Neural cell (in vitro differentiated cells): Measurements from ENCODE around the gene TENT4B.

Source experiments
- CTCF ChIP-seq: fragments of 450-650 bp; IDR thresholded peaks from 2 replicates; pipeline ENCODE4 v1.5.1; 2014; ENCODE audit warnings: antibody characterized with exemption, mild to moderate bottlenecking, moderate library complexity; ENCODE audit not compliant: poor library complexity, severe bottlenecking
- EP300 ChIP-seq: fragments of 450-650 bp; conservative IDR thresholded peaks from 2 replicates; pipeline ENCODE4 v1.6.1; 2014; ENCODE audit warnings: antibody characterized with exemption, mild to moderate bottlenecking, moderate library complexity; ENCODE audit not compliant: poor library complexity, severe bottlenecking
- EZH2 ChIP-seq: fragments of 200-600, 300-800 bp; shearing (Covaris generic), sonication (generic); IDR thresholded peaks from 2 replicates; pipeline ENCODE4 v1.6.1; 2014; ENCODE audit warnings: antibody characterized with exemption, low read length, borderline replicate concordance, mild to moderate bottlenecking; ENCODE audit not compliant: insufficient read depth, poor library complexity, severe bottlenecking
- POLR2AphosphoS5 ChIP-seq: IDR thresholded peaks from 2 replicates; pipeline ENCODE4 v1.6.1; 2012
- RAD21 ChIP-seq: fragments of 450-650 bp; conservative IDR thresholded peaks from 2 replicates; pipeline ENCODE4 v1.6.1; 2014; ENCODE audit warnings: antibody characterized with exemption, mild to moderate bottlenecking, moderate library complexity
- REST ChIP-seq: IDR thresholded peaks from 2 replicates; pipeline ENCODE4 v1.6.1; 2012; ENCODE audit warnings: borderline replicate concordance

GRCh38 chr16:50246299-50247122 is 93.4 kb downstream of the TENT4B start:
- TF ChIP-seq CTCF (no peak), EZH2 (no peak), POLR2AphosphoS5 (no peak), RAD21 (no peak), EP300 (no peak), REST (no peak)
